NCI-H526 (cell line): ENCODE data around the gene SRMS.

Source experiments
- DNase-seq, 2 experiments: peaks; one replicate each; lab custom pipeline; 2025; lab: John Stamatoyannopoulos, UW

Gene SRMS

GRCh38 chr20:63501818-63502670, 45.5 kb downstream of the SRMS start:
- peak in 1 of 2 experiments; percentile 86 for DNase-seq

DNA sequence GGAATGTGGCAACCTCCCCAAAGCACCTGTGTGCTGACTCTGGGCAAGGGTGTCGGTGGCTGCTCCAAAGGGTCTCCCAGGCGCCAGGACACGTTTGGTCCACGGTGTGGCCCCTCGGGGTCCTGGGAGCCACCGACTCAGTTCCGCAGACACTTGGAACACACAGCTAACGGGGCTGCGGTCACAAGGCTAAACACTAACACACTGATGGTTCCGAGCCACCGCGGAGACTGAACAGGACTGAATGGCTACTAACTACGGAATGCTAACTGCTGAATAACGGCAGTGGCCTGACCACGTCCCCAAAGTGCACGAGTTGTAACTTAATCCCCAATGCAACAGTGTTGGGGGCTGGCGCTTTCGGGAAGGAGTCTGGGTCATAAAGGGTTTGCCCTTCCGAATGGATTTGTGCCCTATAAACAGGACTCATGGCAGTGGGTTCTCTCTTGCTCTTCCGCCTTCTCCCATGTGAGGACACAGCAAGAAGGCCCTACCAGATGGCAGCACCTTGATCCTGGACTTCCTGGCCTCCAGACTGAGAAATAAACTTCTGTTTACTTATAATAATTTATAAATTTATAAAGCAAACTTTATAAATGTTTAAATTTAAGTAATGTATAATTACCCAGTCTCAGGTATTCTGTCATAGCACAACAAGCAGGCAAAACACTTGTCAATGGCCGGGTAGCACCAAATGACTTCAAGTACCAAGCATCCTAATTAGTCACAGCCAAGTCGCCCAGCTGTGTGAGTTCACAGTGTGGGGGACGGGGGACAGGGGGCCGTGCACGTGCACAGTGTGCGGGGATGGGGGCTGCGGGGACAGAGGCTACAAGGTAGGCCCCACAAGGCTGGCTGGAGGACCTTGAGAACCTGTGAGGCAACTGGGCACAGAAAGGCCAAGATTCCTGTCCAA, 46.4 kb downstream of the SRMS start:
- DNase-seq: no peak

DNA sequence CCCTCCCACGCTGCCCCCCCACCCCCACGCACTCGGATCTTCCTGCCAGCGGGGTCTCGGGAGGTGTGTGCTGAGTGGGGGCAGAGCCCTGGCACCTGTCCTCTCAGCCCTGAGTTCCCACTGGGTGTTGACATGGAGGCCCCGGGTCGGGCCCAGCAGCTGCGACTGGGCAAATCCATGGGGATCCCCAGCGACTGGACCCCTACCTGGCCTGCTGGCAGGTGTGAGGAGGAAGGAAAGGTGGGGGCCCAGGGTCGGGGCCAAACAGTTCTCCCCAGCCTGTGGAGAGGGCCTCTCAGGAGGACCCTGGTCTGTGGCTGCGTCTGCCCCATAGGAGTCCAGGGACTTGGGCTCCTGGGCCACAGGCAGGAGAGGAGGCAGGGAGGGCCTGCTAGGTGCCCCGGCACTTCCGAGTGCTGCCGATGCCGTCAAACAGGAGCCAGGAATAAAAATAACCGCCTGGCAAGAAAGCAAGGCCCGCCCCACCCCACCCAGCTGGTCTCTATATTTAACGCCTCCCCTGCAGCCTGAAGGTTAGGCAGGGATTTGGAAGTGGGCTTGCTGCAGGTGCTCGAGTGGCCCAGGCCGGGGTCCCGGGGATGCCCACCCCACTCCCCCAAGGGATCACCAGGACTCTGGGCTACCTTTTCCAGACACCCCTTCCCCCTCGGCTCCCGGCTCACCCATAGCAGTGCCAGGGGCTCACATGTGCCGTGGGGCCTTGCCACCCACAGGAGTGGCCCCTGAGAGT, 47.2 kb downstream of the SRMS start:
- DNase-seq: no peak

DNA sequence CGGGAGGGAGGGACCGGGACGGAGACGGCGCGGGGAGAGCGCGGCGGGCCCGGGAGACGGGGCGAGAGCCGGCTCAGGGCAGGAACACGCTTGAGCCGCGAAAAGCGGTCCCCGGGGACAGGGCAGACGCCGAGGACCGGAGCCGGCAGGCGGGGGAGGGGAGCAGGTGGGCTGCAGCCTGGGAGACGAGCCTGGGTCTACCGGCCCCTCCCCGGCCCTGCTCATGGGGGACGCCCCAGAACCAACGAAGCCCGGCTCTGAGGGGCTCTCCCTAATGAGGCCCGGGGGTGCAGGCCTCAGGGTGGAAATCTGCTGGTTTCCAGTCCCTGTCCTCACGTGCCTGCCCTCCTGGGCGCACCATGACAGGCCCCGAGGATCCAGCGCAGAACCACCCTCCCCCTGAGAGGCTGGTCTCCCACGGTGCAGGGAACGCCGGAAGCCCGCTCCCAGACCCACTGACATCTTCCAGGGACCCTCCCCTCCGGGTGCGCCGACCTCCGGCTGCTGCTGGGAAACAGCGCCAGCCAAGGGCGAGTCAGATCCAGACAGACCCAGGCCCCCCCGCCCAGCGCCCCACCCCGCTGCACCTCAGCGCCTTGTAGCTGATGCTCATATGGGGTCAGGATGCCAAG, 48.1 kb downstream of the SRMS start:
- peak in 1 of 2 experiments; percentile 85 for DNase-seq

DNA sequence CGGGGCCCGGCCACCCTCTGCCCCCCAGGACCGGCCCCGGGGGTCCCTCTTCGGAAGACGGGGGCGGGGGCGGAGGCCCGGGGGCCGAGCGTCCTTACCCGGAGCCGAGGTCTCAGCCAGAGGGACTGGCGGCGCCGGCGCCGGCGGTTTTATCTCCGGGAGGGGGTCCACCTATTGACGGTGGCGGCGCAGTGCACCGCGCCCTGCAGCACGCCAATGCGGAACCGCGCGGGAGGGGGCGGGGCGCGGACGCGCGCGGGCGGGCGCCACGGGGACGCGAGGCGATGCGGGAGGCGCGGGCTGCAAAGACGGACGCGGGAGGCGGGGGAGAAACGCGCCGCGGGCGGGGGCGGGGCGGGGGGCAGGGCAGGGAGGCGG, 48.6 kb downstream of the SRMS start, which contains the start of gene EEF1A2:
TSS of gene EEF1A2 (minus strand) at position 124 of the 378 bp plus-strand sequence. CDS start 1,320 bp downstream, outside the sequence.
- peak in 1 of 2 experiments; percentile 85 for DNase-seq

DNA sequence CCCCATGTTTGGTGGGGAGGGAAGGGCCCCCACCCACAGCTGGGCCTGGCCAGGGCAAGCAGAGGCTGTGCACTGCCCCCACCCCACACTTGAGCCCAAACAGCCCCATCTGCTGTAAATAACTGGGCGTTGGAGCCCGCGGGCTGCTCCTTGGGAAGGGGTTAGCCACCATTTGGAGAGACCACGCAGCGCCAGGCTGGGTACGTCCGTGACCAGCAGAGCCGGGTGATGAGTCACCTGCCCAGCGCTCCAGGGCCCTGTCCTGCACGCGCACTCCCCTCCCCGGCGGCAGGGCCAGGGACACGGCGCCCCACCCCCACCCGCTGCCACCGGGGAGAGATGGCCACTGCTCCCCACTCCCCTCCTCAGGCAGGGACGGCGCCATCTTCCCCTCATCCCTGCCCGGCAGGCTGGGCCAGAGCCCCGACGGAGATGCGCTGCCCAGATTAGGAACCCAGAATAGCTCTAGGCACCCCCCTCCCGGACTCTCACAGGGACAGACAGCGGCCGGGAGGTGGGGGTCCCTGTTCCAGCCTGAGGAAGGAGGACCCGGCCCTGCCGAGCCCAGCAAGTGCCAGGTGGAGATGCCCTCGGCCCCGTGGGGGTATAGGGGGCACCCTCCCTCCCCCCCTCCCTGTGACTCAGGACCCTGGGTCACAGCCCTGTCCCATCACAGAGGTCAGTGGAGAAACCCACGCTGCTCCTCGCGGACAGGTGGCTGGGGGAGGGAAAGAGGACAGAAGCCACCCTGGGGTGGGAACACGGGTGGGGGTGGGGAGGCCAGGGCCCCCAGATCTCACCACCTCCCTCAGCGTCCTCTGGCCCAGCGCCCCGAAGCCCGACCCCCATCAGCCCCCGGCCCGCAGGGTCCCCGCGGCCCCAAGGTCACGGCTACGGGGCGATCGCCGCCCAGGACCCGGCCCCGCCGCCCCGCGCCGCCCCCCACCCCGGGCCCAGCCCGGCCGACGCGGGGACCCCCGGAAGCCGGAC, 49.3 kb downstream of the SRMS start:
- DNase-seq: peak in 1 of 2 experiments; percentile 64

- no peak for DNase-seq
These were observed 50.2 kb downstream of the SRMS start for GRCh38 chr20:63497138-63497945.

- DNase-seq: no peak
These were observed 50.9 kb downstream of the SRMS start for GRCh38 chr20:63496596-63497120.

- peak in 1 of 2 experiments; percentile 78 for DNase-seq
These were observed 51.6 kb downstream of the SRMS start for GRCh38 chr20:63495741-63496595.

DNA sequence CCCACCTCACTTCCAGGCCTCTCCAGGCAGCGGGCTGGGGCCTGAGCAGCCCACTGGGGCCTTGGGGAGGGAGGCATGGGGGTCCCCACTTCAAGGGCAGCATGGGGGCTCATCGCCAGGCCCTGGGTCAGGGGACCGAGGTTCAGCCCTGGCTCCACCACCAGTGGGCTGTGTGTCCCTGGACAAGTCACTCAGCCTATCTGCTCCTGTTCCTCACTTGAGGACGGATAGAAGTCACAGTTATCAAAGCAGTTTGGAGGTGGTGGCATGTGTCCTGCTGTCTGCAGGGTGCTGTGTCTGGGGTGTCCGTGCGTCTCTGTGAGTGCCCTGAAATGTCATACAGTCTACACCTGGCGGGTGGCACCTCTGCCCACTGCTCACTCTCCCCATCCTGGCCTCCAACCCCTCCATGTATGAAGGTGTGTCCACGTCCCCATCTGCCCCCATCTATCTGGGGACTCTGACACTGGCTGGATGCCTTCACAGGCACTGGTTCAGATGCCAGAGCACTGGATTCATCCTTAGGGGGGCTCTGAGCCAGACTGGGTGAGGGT, 52.3 kb downstream of the SRMS start:
- DNase-seq: no peak

GRCh38 chr20:63494420-63495166, 53.0 kb downstream of the SRMS start:
- no peak for DNase-seq

DNA sequence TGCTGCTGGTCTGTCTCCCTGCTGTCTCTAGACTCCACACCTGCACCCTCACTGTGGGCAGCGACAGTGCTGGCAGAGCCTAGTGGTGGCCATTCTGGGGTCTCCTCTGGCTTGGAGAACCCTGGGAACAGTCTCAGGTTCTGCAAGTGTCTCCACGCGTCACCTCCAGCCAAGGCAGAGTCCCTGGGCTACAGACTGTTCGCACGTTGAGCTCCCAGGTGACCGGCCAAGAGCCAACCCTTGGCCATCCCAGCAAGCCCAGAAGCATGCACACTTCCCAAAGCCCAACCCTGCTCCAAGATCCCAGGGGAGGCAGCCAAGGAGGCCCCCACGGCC, 53.5 kb downstream of the SRMS start:
- no peak for DNase-seq

DNA sequence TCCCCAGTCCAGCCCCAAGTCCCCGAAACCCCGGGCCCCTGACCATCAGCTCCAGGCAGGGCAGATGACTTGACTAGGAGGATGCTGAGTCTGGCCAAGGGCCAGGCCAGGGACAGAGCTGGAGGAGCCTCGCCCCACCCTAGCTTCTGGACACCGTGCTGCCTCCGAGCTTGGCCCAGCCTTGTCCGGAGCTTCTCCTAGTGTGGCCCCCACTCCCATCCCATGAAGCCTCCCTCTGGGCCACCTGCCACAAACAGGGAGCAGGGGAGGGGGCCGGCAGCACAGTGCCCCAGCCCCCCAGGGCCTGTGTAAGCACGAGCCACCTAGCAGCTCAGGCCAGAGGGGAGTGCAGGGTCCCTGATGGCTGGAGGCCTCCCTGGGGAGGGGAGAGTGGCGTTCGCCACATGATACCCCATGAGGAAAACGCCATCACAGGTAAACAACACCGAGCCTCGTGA, 54.0 kb downstream of the SRMS start:
- no peak for DNase-seq

GRCh38 chr20:63492982-63493381, 54.6 kb downstream of the SRMS start:
- no peak for DNase-seq

DNA sequence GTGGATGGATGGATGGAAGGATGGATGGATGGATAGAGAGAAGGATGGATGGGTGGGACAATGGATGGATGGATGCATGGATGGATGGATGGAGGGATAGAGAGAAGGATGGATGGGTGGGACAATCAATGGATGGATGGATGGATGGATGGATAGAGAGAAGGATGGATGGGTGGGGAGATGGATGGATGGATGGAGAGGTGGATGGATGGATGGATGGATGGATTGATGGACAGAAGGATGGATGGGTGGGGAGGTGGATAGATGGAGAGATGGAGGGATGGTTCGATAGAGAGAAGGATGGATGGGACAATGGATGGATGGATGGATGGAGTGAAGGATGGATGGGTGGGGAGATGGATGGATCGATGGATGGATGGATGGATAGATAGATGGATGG, 55.0 kb downstream of the SRMS start:
- no peak for DNase-seq

GRCh38 chr20:63491635-63492230, 55.8 kb downstream of the SRMS start:
- DNase-seq: no peak

GRCh38 chr20:63491078-63491477, 56.5 kb downstream of the SRMS start:
- DNase-seq: no peak
